GM19099 (cell line): ENCODE measurements around the gene DPP10.

Experiments
- POLR2A ChIP-seq: IDR thresholded peaks from 3 replicates; pipeline ENCODE4 v1.6.1; 2011; ENCODE audit warnings: low read depth; ENCODE audit not compliant: insufficient read length; ENCODE audit errors: extremely low read depth

DPP10 gene

GRCh38 chr2:115569547-115569946 lies 1127.1 kb downstream of the DPP10 start:
- no peak for TF ChIP-seq POLR2A

DNA sequence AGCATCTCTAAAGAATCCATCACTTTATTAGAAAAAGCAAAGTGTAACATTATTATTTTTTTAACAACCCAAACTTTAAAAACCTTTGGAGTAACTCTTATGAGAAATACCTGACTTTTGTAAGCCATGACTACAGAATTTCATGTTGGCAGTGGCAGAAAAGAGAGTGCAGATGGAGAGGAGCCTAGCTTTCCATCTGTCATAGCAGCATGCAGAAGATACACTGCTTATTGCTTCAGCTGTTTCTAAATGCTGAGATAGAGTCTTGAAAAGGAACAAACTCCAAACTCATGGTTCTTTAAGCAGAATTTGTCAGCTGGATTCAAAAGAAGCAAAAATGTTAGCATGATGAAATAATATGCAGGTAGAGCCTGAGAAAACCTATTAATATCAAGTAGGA lies 1130.3 kb downstream of the DPP10 start:
- TF ChIP-seq POLR2A, result no peak

DNA sequence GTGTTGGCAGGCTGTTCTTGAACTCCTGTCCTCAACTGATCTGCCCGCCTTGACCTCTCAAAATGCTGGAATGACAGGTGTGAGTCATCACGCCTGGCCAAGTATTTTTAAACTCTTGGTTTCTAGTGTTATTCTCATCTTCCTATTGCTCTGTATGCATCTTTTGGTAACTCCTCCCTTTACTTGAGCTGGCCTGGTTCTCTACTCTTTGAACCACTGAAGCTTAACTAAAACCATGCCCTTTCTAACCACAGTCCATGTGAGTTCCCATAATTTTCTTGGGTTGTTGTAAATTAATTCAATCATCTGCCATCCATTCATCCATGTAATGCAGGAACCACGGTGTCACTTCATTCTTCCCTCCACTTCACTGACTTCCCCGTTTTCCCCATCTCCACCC lies 1131.3 kb downstream of the DPP10 start:
- no peak for TF ChIP-seq POLR2A

DNA sequence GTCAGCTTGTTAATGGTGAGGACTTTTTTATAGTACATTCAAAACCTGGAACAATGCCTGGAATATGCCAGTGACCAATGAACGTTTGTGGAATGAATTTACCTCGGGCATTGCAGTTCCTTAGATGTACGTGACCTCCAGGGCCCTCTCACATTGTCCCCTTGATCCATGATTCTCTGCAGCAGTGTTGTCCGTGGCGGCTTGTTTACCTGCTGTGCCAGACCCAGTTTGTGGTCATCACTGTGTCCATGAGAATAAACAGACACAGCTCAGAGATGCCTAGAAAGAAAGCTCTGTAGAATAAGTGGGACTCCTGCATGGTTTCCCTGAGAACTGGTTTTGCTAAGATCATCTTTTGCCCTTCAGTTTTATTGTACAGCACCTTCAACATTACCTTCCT lies 1132.2 kb downstream of the DPP10 start:
- no peak for TF ChIP-seq POLR2A

- TF ChIP-seq POLR2A, result no peak
Measured at GRCh38 chr2:115580784-115581183, 1138.3 kb downstream of the DPP10 start.

- no peak for TF ChIP-seq POLR2A
Measured at GRCh38 chr2:115584507-115584906, 1142.1 kb downstream of the DPP10 start.

- no peak for TF ChIP-seq POLR2A
Measured at GRCh38 chr2:115596659-115597375, 1154.4 kb downstream of the DPP10 start.

GRCh38 chr2:115603285-115603684 lies 1160.8 kb downstream of the DPP10 start:
- TF ChIP-seq POLR2A, result no peak

DNA sequence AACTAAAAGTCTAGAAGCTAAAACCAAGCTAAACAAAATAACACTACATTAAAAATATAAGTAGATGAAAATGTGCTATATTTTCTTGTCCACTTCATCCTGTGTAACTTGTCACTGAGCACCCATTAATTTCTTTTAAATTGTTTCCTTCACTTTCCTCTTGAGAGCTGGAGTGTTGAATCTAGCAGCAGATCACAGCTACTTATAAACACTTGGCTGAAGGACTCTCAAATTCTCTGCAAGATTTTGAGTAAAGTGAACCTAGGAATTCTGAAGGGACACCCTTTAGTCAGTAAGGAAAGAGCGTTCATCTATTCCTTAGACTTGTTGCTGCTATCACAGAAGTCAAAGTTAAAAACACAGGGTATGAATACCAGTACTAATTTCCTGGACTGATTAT lies 1163.9 kb downstream of the DPP10 start:
- no peak for TF ChIP-seq POLR2A

- TF ChIP-seq POLR2A, result no peak
Measured at GRCh38 chr2:115609978-115610377, 1167.5 kb downstream of the DPP10 start.

- no peak for TF ChIP-seq POLR2A
Measured at GRCh38 chr2:115610888-115611287, 1168.4 kb downstream of the DPP10 start.

DNA sequence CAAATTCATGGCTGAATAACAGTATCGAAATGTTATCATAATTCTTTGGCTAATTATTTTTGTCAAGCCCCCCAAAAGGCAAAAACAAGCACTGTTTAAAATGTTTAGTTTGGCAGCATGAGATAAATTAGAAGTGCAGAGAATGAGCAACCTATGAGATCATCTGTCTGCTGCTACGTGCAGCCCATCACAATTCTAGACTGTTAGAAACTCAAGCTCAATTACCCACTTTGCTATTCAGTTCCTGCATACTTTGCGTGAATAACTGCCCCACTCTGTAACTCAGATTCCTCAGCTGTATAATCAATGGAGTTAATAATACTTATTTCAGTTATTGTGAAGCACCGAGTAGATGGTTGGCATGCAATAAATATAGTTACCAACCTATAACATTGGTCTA lies 1181.9 kb downstream of the DPP10 start:
- TF ChIP-seq POLR2A, result no peak

- TF ChIP-seq POLR2A, result no peak
Measured at GRCh38 chr2:115634578-115634977, 1192.1 kb downstream of the DPP10 start.

DNA sequence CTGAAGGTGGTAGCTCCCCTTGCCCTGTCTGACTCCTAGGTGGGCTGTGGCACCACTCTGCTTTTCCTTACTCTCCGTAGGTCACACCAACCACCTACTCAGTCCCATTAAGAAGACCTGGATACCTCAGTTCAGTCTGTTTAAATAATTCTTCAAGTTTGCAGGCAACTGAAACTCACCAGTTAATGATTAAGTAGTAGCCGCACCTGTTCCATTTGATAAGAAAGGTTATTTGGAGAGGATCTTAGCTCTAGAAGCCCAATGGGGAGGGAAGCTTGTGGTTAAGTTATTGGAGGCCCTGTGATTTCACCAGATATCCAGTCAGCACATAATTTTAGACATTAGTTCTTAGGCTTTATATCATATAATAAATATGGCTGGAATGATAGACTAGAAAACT lies 1193.0 kb downstream of the DPP10 start:
- TF ChIP-seq POLR2A, result no peak

DNA sequence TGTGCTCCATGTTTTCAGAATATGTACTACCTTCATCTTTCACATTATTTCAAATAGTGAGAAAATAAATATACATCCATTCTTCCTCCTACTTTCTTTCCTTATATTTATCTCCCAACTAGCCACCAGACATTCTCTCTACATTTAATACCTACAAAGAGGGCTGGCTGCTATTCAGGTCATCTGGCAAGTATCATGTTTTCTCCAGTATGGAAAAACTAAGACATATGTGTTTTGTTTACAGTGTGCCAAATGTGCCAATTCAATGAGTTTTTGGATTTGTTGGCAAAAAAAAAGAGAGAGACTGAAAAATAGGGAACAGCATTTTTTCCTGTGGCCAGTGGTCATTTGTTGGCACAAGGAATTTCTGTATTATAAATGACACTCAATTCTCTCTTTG lies 1207.3 kb downstream of the DPP10 start:
- no peak for TF ChIP-seq POLR2A

DNA sequence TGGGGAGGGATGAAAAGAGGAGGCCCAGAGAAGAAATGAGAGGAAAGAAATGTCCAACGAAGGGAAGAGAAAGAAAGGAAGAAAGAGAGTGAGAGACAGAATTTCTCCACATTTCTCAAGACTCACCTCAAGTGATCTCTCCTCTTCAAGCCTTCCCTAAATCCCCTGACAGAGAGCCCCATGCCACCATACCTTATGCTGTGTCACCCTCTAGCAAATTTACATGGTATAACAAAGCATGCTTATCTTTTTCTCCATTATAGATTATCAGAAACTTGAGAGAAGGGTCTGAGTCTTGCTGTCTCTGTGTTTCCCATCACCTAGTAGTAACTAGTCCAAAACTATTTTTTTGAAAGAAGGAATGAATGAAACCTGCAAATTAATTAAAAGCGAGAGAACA lies 1208.4 kb downstream of the DPP10 start:
- TF ChIP-seq POLR2A, result no peak

GRCh38 chr2:115652652-115653051 lies 1210.2 kb downstream of the DPP10 start:
- TF ChIP-seq POLR2A, result no peak
